ENCODE results near the gene SIDT1. TPM values are rescaled to one million over a fixed set of nuclear protein-coding genes. Genes with fewer than 3 reads are reported as not detected.

SIDT1 gene
- total RNA-seq, 6 experiments from 2014 or later: 0.25 to 0.53 (median 0.35) TPM

- peaks cover 0 to 8% (median 0%) of the 10 kb centered on the region in 4 donors for H3K4me1 ChIP-seq
- WGBS (ENCODE audit: insufficient coverage, low coverage, low lambda C conversion rate, missing lambda C conversion rate): 54% methylated on average over 10 of the region's 12 CpGs
- H3K9me3 ChIP-seq: no peaks in the 10 kb centered on the region
- H3K4me3 ChIP-seq: no peak overlapping the region
- H3K27ac ChIP-seq: no peak overlapping the region
- no peaks in the 10 kb centered on the region for H3K27me3 ChIP-seq
- no peak for TF ChIP-seq POLR2A (IDR thresholded peaks at IDR 0.05)
- TF ChIP-seq, protein P1, sequence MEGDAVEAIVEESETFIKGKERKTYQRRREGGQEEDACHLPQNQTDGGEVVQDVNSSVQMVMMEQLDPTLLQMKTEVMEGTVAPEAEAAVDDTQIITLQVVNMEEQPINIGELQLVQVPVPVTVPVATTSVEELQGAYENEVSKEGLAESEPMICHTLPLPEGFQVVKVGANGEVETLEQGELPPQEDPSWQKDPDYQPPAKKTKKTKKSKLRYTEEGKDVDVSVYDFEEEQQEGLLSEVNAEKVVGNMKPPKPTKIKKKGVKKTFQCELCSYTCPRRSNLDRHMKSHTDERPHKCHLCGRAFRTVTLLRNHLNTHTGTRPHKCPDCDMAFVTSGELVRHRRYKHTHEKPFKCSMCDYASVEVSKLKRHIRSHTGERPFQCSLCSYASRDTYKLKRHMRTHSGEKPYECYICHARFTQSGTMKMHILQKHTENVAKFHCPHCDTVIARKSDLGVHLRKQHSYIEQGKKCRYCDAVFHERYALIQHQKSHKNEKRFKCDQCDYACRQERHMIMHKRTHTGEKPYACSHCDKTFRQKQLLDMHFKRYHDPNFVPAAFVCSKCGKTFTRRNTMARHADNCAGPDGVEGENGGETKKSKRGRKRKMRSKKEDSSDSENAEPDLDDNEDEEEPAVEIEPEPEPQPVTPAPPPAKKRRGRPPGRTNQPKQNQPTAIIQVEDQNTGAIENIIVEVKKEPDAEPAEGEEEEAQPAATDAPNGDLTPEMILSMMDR (IDR thresholded peaks at IDR 0.05): no peak
- ATAC-seq (no peak), DNase-seq (no peak)
- intact Hi-C loops (cut with DNase I): no loop called here
- H3K36me3 ChIP-seq: no peaks in the 10 kb centered on the region
Measured at GRCh38 chr3:113625834-113626233, 93.5 kb downstream of the SIDT1 start.

- Histone ChIP-seq H3K9me3 (no peaks in the 10 kb centered on the region), H3K27ac (peak overlapping the region in 1 of 3 donors; percentile 57), H3K36me3 (no peaks in the 10 kb centered on the region), H3K27me3 (no peaks in the 10 kb centered on the region), H3K4me3 (peak overlapping the region in 1 of 3 donors; percentile 13), H3K4me1 (peaks cover 0 to 8% (median 0%) of the 10 kb centered on the region in 4 donors)
- TF ChIP-seq POLR2A (IDR thresholded peaks at IDR 0.05): no peak
- TF ChIP-seq, protein P1 (IDR thresholded peaks at IDR 0.05): peak; percentile 85 to 96 (median 88)
- DNase-seq: peak; percentile 48 to 75 (median 66)
- intact Hi-C loops (cut with DNase I): no loop called here
- peak; percentile 98 to 99 (median 98) for ATAC-seq
- WGBS (ENCODE audit: insufficient coverage, low coverage, low lambda C conversion rate, missing lambda C conversion rate): 23% methylated on average over 10 of the region's 10 CpGs
Measured at GRCh38 chr3:113626503-113627371, 94.4 kb downstream of the SIDT1 start.

- Histone ChIP-seq H3K9me3 (no peaks in the 10 kb centered on the region), H3K4me3 (no peak overlapping the region), H3K27ac (no peak overlapping the region), H3K4me1 (peaks cover 0 to 8% (median 0%) of the 10 kb centered on the region in 4 donors), H3K27me3 (no peaks in the 10 kb centered on the region), H3K36me3 (no peaks in the 10 kb centered on the region)
- no peak for TF ChIP-seq POLR2A (IDR thresholded peaks at IDR 0.05)
- TF ChIP-seq, protein P1 (IDR thresholded peaks at IDR 0.05): no peak
- DNase-seq (no peak), ATAC-seq (no peak)
- intact Hi-C loops (cut with DNase I): no loop called here
- WGBS (ENCODE audit: insufficient coverage, low coverage, low lambda C conversion rate, missing lambda C conversion rate): 80% methylated on average over 1 of the region's 2 CpGs
Measured at GRCh38 chr3:113628316-113628715, 96.0 kb downstream of the SIDT1 start.

GRCh38 chr3:113628788-113629187 is 96.4 kb downstream of the SIDT1 start:
- Histone ChIP-seq H3K36me3 (no peaks in the 10 kb centered on the region), H3K27me3 (no peaks in the 10 kb centered on the region), H3K27ac (no peak overlapping the region), H3K4me1 (peaks cover 0 to 8% (median 0%) of the 10 kb centered on the region in 4 donors), H3K4me3 (no peak overlapping the region), H3K9me3 (no peaks in the 10 kb centered on the region)
- TF ChIP-seq, protein P1 (IDR thresholded peaks at IDR 0.05): no peak
- no peak for TF ChIP-seq POLR2A (IDR thresholded peaks at IDR 0.05)
- 92% methylated on average over 6 of the region's 6 CpGs for WGBS (ENCODE audit: insufficient coverage, low coverage, low lambda C conversion rate, missing lambda C conversion rate)
- intact Hi-C loops (cut with DNase I): no loop called here
- DNase-seq (no peak), ATAC-seq (no peak)

Data from right lobe of liver (tissue), 6 donors.